GM19468 (cell line): ENCODE results near the gene OST4.
"Not testable (repeated sequence)": the region's sequence is repeated elsewhere in the genome, so short reads cannot be mapped to it uniquely, and the experiment has no call there.

Experiments
- ATAC-seq: cut with Tn5 transposase; IDR thresholded peaks from one replicate; pipeline ENCODE4 v1.9.1; 2021; ENCODE audit warnings: mild to moderate bottlenecking, moderate library complexity, moderate number of reproducible peaks; ENCODE audit not compliant: unreplicated experiment; ENCODE audit errors: extremely low read depth

Gene OST4

DNA sequence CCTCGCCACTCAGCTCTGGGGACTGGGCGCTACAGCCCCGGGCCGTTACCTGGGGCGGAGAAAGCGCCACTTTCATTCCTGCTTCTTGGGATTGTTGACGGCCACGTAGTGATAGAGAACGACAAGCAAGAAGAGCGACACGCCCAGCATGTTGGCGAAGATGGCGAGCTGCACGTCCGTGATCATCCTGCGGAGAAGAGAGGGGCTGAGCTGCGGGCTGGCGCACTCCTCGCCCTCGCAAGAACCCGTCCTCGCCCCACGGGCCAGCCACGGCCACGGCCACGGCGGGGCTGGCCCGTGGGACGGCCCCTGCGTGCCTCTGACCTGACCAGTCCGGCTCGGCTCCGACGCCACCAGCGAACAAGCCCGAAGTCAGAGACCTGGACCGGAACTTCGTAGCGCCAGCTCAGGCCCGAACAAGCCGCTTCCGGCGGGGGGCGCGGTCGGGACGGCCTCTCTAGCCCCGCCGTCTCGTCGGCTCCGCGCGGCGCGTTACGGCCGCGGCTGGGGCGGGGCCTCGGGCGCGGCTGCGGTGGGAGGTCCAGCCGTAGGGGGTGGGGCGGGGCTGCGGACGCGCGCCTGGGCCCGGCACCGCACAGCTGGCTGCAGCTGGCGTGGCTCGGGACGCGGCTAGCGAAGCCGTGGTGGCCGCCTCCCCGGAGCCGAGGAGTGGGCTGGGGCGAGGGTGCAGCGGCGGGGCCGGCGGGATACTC, at the start of gene OST4:
Gene OST4, minus strand, starts transcription at position 378 of the 713 bp plus-strand sequence.
- peak; percentile 87 for ATAC-seq

DNA sequence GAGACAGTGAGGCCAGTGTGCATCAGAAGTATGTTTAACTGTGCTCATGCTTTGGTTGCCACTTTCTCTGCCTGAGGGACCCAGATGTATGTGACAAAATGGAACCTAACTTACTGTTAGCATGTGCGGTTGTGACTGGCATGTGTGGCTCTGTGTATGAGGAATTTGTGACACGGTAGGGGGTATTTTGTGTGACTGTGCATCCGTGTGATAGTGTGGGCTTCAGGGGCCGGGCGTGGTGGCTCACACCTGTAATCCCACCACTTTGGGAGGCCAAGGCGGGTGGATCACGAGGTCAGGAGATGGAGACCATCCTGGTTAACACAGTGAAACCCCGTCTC, 47.8 kb upstream of the OST4 start:
- ATAC-seq, result not testable (repeated sequence)

DNA sequence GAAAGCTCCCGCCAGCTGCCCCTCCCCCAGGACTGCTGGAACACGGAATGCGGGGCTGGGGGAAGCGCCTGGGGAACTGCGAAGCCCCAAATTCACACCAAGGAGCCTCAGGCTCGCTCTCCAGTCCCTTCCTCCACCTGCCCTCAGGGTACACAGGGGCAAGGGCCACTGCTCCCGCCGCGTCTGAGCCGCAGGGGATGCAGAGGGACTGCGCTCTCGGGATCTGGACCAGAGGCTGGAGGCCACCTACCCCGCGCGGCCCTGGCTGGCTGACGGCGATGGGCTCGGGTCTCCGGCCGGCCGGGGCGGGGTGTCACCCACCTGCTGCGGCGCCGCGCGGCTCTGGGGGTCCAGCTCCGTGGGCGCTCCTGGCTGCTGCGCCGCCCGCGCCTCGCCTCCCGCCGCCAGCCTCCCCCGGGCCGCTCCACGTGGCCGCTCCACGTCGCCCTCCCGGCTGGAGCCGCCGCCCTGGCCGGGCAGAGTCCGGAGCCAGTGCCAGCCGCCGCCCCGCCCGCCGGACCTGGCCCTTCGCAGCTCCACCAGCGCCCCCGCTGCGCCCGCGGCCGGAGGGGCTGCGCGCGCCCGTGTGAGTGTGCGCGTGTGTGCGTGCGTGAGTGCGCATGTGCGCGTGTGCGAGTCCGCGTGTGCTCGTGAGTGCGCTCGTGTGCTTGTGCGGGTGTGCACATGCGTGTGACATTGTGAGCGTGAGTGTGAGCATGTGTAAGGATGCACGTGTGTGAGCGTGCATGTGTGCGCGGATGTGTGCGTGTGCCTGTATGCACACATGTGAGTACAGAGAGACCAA, 47.3 kb upstream of the OST4 start, which contains the start of gene CGREF1:
Gene CGREF1, minus strand, starts transcription at position 604 of the 805 bp plus-strand sequence. CDS start 14,762 bp downstream, outside the sequence.
- ATAC-seq, result no peak

- no peak for ATAC-seq
Measured at GRCh38 chr2:27117995-27118524, 46.6 kb upstream of the OST4 start.

DNA sequence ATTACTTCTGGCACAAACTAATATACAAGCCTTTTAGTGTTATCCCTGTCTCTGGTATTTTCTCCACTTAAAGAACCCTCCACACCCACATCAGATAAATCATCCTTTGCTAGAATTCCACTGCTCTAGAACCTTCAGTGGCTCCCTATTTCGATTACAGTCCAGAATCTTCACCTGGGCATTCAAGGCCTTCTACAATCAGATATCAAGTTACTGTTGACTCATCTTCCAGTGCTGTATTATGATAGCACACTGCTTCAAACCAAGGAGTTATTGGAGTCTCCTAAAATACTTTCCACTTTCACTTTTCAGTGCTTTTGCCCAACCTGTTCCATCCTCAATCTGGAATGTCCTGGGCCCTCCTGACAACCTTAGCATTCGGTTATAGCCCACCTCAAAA, 44.1 kb upstream of the OST4 start:
- no peak for ATAC-seq

DNA sequence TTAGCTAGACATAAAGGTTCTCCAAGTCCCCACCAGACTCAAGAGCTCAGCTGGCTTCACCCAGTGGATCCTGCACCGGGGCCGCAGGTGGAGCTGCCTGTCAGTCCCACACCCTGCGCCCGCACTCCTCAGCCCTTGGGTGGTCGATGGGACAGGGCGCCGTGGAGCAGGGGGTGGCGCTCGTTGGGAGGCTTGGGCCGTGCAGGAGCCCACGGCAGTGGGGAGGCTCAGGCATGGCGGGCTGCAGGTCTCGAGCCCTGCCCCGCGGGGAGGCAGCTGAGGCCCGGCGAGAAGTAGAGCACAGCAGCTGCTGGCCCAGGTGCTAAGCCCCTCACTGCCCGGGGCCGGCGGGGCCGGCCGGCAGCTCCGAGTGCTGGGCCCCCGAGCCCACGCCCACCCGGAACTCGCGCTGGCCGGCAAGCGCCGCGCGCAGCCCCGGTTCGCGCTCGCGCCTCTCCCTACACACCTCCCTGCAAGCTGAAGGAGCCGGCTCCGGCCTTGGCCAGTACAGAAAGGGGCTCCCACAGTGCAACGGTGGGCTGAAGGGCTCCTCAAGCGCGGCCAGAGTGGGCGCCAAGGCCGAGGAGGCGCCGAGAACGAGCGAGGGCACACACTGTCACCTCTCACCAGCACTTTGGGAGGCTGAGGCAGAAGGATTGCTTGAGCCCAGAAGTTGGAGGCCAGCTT, 40.1 kb upstream of the OST4 start:
- ATAC-seq, result not testable (repeated sequence)

DNA sequence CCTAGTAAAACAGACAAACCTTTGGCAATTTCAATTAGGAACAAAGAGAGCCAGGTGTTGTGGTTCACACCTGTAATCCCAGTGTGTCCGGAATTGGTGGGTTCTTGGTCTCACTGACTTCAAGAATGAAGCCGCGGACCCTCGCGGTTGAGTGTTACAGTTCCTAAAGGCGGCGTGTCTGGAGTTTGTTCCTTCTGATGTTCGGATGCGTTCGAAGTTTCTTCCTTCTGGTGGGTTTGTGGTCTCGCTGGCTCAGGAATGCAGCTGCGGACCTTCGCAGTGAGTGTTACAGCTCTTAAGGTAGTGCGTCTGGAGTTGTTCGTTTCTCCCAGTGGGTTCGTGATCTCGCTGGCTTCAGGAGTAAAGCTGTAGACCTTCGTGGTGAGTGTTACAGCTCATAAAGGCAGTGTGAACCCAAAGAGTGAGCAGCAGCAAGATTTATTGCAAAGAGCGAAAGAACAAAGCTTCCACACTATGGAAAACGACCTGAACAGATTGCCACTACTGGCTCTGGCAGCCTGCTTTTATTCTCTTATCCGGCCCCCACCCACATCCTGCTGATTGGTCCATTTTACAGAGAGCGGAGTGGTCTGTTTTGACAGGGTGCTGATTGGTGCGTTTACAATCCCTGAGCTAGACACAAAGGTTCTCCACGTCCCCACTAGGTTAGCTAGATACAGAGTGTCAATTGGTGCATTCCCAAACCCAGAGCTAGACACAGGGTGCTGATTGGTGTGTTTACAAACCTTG, 39.3 kb upstream of the OST4 start:
- ATAC-seq, result not testable (repeated sequence)

DNA sequence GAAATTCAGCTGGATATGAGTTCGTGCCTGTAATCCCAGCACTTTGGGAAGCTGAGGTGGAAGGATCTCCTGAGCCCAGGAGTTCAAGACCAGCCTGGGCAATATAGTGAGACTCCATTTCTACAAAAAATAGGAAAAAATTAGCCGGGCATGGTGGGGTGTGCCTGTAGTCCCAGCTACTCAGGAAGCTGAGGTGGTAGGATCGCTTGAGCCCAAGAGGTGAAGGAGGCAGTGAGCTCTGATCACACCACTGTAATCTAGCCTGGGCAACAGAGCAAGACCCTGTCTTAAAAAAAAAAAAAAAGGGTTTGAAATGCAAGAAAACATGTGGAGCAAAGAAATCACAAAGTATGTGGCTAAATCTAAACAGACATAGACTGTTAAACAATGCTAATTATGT, 37.6 kb upstream of the OST4 start:
- ATAC-seq, result no peak

DNA sequence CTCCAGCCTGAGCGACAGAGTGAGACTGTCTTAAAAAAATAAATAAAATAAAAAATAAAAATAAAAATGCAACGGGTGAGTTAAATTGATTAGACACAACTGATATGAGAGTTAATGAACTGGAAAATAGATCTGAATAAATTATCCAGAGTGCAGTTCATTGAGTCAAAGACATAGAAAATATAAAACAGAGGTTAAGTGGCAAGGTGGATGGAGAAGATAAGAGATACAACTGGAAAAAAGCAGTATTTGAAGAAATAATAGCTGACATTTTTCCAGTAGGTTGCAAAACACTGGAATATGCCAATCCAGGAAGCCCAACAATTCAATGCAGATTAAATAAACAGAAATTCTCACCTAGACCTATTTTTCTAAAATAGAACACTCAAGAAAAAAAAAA, 36.8 kb upstream of the OST4 start:
- no peak for ATAC-seq

DNA sequence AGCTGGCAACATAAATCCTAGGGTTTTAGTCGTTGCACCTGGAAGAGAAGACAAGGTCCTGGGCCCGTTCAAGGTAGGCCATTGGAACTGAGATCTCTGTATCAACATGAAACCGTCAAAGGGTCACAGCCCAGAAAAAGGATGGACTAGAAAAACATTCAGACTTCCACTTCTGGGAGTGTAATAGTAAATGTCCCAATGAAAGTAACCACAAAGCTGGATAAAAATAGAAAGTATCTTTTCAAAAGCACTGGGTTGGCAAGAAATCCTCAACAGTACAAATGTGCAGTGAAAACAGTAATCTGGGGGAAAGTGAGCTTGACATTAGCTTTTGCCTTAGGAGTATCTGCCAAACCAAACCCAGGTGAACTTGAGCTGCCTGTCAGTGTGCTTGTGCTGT, 34.5 kb upstream of the OST4 start:
- no peak for ATAC-seq

DNA sequence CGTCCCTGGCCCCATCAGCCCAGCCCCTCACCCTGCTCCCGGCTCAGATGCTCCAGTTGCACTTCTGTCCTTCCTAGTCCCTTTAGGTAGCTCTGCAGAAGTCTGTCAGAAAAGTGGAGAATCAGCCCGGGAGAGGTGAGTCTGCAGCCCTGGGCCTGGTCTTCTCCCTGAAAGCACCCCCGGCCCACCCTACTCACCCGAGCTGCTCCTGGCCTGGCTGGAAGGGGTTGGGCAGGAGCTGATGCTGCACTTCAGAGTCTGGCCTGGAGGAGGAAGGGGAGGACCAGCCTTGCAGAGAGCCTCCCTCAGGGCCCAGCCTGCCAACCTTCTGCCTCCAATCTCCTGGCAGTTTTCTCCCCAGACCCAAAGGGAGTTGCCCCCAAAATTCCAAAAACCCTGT, 30.9 kb upstream of the OST4 start:
- no peak for ATAC-seq

DNA sequence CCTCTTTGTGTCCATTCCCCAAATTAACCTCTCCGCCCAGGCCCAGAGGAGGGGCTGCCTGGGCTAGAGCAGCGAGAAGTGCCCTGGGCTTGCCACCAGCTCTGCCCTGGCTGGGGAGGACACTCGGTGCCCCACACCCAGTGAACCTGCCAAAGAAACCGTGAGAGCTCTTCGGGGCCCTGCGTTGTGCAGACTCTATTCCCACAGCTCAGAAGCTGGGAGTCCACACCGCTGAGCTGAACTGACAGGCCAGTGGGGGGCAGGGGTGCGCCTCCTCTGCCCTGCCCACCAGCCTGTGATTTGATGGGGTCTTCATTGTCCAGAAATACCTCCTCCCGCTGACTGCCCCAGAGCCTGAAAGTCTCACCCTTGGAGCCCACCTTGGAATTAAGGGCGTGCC, 28.6 kb upstream of the OST4 start:
- no peak for ATAC-seq

GRCh38 chr2:27099334-27099955, 28.0 kb upstream of the OST4 start:
- ATAC-seq, result no peak

GRCh38 chr2:27097341-27097740, 25.9 kb upstream of the OST4 start:
- no peak for ATAC-seq

GRCh38 chr2:27096748-27097297, 25.4 kb upstream of the OST4 start:
- ATAC-seq, result no peak

- ATAC-seq, result no peak
Measured at GRCh38 chr2:27095745-27096651, 24.5 kb upstream of the OST4 start.

- no peak for ATAC-seq
Measured at GRCh38 chr2:27095427-27095744, 23.9 kb upstream of the OST4 start.

GRCh38 chr2:27094353-27094984, 23.0 kb upstream of the OST4 start:
- no peak for ATAC-seq
